ENCODE results near the gene COQ10A. TPM values are rescaled to one million over a fixed set of nuclear protein-coding genes. Genes with fewer than 3 reads are reported as not detected.

The COQ10A gene
- 22.7 to 26.2 TPM (median 24.4 TPM) in 3 replicates for total RNA-seq (2021)
- Bru-seq, nascent RNA, result percentile 78 among the genes with signal in this experiment
- long read RNA-seq, experiment 1, transcript COQ10A-202 (5 exons, 1,410 nt), result minor isoform, 13 of 59 reads
- long read RNA-seq, experiment 1, transcript COQ10A-201 (5 exons, 1,652 nt), result major isoform, 25 of 59 reads
- long read RNA-seq, experiment 1, partial matches to known transcripts, result 5 of 59 reads
- long read RNA-seq, experiment 1, other reads (novel, unspliced or antisense), result 12 of 59 reads
- long read RNA-seq, experiment 2, transcript COQ10A-201 (5 exons, 1,652 nt), result major isoform, 8 of 18 reads
- long read RNA-seq, experiment 2, partial matches to known transcripts, result 2 of 18 reads
- long read RNA-seq, experiment 2, other reads (novel, unspliced or antisense), result 6 of 18 reads
- long read RNA-seq, experiment 3, transcript COQ10A-202 (5 exons, 1,410 nt), result major isoform, 11 of 12 reads
- long read RNA-seq, experiment 3, partial matches to known transcripts, result 0 of 12 reads
- long read RNA-seq, experiment 3, other reads (novel, unspliced or antisense), result 1 of 12 reads

GRCh38 chr12:56266693-56267442 is at the start of gene COQ10A:
TSS of gene COQ10A (plus strand) at chr12:56266942. CDS start at chr12:56267119, 177 bp downstream.
- Mint-ChIP-seq H3K4me1 (peaks cover 14% of the 10 kb centered on the region), H3K27me3 (ENCODE audit: low read depth) (no peaks in the 10 kb centered on the region), H3K27ac (peak within 1 kb of the TSS; percentile 97), H3K4me3 (peak within 1 kb of the TSS; percentile 84), H3K36me3 (peaks cover 21% of the 10 kb centered on the region), H3K9me3 (no peaks in the 10 kb centered on the region)
- ATAC-seq (peak; percentile 87), DNase-seq (ENCODE audit: low spot score) (peak; percentile 92)
- CTCF ChIA-PET, result interaction anchor here (0.6 to 3.9 kb wide), 34 partner anchors 9 to 368 kb away, joined by 3 to 66 read pairs (median 4); partner anchors contain the start of genes ANKRD52, CNPY2, ESYT1 and GLS2
- POLR2A ChIA-PET, result interaction anchor here (0.5 to 2.4 kb wide), 14 partner anchors 9 to 183 kb away, joined by 3 to 13 read pairs (median 3); partner anchors contain the start of genes ANKRD52, CNPY2, RNF41 and SMARCC2
- no peak for TF ChIP-seq E2F1 (CRISPR knock-in tag; IDR thresholded peaks at IDR 0.05)
- peak; percentile 78 for TF ChIP-seq GABPB1 (CRISPR knock-in tag; IDR thresholded peaks at IDR 0.05)
- TF ChIP-seq ZNF219 (CRISPR knock-in tag; IDR thresholded peaks at IDR 0.05; ENCODE audit: borderline replicate concordance), result no peak
- TF ChIP-seq ZBTB21 (CRISPR knock-in tag; IDR thresholded peaks at IDR 0.05; ENCODE audit: borderline replicate concordance), result 0 out of 2 replicates have a peak, but pooled peaks have one; percentile 56
- TF ChIP-seq TEAD1 (CRISPR knock-in tag; IDR thresholded peaks at IDR 0.05), result peak; percentile 63
- peak; percentile 6; the same call in 1 of the 2 replicates for TF ChIP-seq MYBL2 (CRISPR knock-in tag; IDR thresholded peaks at IDR 0.05)
- TF ChIP-seq TCF7 (CRISPR knock-in tag; IDR thresholded peaks at IDR 0.05; ENCODE audit: low read depth), result no peak
- TF ChIP-seq NFYB (CRISPR knock-in tag; conservative IDR thresholded peaks at IDR 0.05; ENCODE audit: low read depth), result peak; percentile 60
- peak; percentile 88 for TF ChIP-seq ZNF423 (CRISPR knock-in tag; IDR thresholded peaks at IDR 0.05)
- peak; percentile 81 for TF ChIP-seq FOXP1 (CRISPR knock-in tag; IDR thresholded peaks at IDR 0.05; ENCODE audit: borderline replicate concordance)
- TF ChIP-seq, protein P1, sequence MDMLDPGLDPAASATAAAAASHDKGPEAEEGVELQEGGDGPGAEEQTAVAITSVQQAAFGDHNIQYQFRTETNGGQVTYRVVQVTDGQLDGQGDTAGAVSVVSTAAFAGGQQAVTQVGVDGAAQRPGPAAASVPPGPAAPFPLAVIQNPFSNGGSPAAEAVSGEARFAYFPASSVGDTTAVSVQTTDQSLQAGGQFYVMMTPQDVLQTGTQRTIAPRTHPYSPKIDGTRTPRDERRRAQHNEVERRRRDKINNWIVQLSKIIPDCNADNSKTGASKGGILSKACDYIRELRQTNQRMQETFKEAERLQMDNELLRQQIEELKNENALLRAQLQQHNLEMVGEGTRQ (CRISPR knock-in tag; IDR thresholded peaks at IDR 0.05), result peak; percentile 46; the same call in 1 of the 2 replicates
- no peak for TF ChIP-seq FOXJ3 (CRISPR knock-in tag; IDR thresholded peaks at IDR 0.05; ENCODE audit: borderline replicate concordance)
- TF ChIP-seq EMX1 (CRISPR knock-in tag; IDR thresholded peaks at IDR 0.05), result no peak
- TF ChIP-seq GTF2I (CRISPR knock-in tag; conservative IDR thresholded peaks at IDR 0.05), result no peak
- TF ChIP-seq, protein P2, sequence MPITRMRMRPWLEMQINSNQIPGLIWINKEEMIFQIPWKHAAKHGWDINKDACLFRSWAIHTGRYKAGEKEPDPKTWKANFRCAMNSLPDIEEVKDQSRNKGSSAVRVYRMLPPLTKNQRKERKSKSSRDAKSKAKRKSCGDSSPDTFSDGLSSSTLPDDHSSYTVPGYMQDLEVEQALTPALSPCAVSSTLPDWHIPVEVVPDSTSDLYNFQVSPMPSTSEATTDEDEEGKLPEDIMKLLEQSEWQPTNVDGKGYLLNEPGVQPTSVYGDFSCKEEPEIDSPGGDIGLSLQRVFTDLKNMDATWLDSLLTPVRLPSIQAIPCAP (CRISPR knock-in tag; IDR thresholded peaks at IDR 0.05), result no peak
- peak; percentile 50; the same call in 1 of the 2 replicates for TF ChIP-seq RELA (CRISPR knock-in tag; IDR thresholded peaks at IDR 0.05; ENCODE audit: borderline replicate concordance)
- no peak for TF ChIP-seq ELF4 (CRISPR knock-in tag; IDR thresholded peaks at IDR 0.05; ENCODE audit: low read depth)
- no peak for TF ChIP-seq HMGA2 (CRISPR knock-in tag; IDR thresholded peaks at IDR 0.05)
- TF ChIP-seq CREM (CRISPR knock-in tag; IDR thresholded peaks at IDR 0.05), result peak; percentile 77; the same call in 1 of the 2 replicates
- 0 out of 2 replicates have a peak, but pooled peaks have one; percentile 90 for TF ChIP-seq CBFB (CRISPR knock-in tag; IDR thresholded peaks at IDR 0.05; ENCODE audit: low read depth)
- peak; percentile 11; the same call in 1 of the 2 replicates for TF ChIP-seq USF1 (CRISPR knock-in tag; IDR thresholded peaks at IDR 0.05)
- no peak for TF ChIP-seq ZNF138 (CRISPR knock-in tag; conservative IDR thresholded peaks at IDR 0.05)
- peak; percentile 81 for TF ChIP-seq MAX (CRISPR knock-in tag; IDR thresholded peaks at IDR 0.05)
- no peak for TF ChIP-seq PRDM15 (CRISPR knock-in tag; IDR thresholded peaks at IDR 0.05)
- TF ChIP-seq ATF2 (CRISPR knock-in tag; IDR thresholded peaks at IDR 0.05; ENCODE audit: borderline replicate concordance, low read depth), result no peak
